Stomach (tissue), 9 donors: Measurements from ENCODE around the gene LRATD1. TPM values are rescaled to one million over a fixed set of nuclear protein-coding genes. Genes with fewer than 3 reads are reported as not detected.

ENCODE experiments used
- DNase-seq, 2 donors: peaks; one replicate each; pipeline versions ENCODE4 v3.0.0 to v3.0.0-alpha.2; 2013 to 2019
- H3K27ac ChIP-seq, 5 donors: fragments of 200-600 bp in 4 of 5; sonication (generic) in 4 of 5; one replicate each; pipeline ENCODE4 v1.5.1; 2013 to 2019; ENCODE audit warnings: mild to moderate bottlenecking in 1 of 5, moderate library complexity in 1 of 5
- H3K27me3 ChIP-seq, 3 donors: fragments of 200-600 bp; sonication (generic); one replicate each; pipeline ENCODE4 v1.5.1; 2017 to 2019; ENCODE audit warnings: mixed run types in 1 of 3
- H3K36me3 ChIP-seq, 4 donors: fragments of 200-600 bp; sonication (generic); 1 replicate in 3 of 4; 2 replicates in 1 of 4; pipeline ENCODE4 v1.5.1; 2016 to 2019
- H3K4me1 ChIP-seq, 4 donors: fragments of 200-600 bp; sonication (generic); one replicate each; pipeline ENCODE4 v1.5.1; 2016 to 2019
- H3K4me3 ChIP-seq, 4 donors: fragments of 200-600 bp; sonication (generic) in 3 of 4; one replicate each; pipeline ENCODE4 v1.5.1; 2016 to 2019; ENCODE audit warnings: mild to moderate bottlenecking in 1 of 4
- H3K9me3 ChIP-seq, 4 donors: fragments of 200-600 bp; sonication (generic); one replicate each; pipeline ENCODE4 v1.5.1; 2016 to 2019
- EP300 ChIP-seq: sonication (generic); formaldehyde crosslinking; IDR thresholded peaks from one replicate; pipeline ENCODE4 v1.6.1; 2017; ENCODE audit warnings: antibody characterized with exemption
- POLR2A ChIP-seq, 4 donors: fragments of 450-650 bp; IDR thresholded peaks; one replicate each; pipeline ENCODE4 v1.6.1; 2016; ENCODE audit warnings: antibody characterized with exemption in 4 of 4, control low read depth in 2 of 4, mild to moderate bottlenecking in 1 of 4, moderate library complexity in 1 of 4
- POLR2AphosphoS5 ChIP-seq, 3 donors: sonication (generic); formaldehyde crosslinking; IDR thresholded peaks; one replicate each; pipeline ENCODE4 v1.6.1; 2016; ENCODE audit warnings: antibody characterized with exemption in 3 of 3
- WGBS, 5 donors: extraction: QIAGEN DNeasy Blood & Tissue Kit in 3 of 5; methylation state at CpG; one replicate each; pipeline versions ENCODE4 v1.1.5 to v1.1.7; 2013 to 2018; 5-methylcytosine and 5-hydroxymethylcytosine counted together
- intact Hi-C: fragments of 100-400 bp; cut with DNase I; formaldehyde crosslinking; loops from one replicate; pipeline ENCODE4 v1.15.1; 2023; ENCODE audit warnings: low total_unique reads
- polyA plus RNA-seq, 3 donors: library from polyadenylated mRNA; stranded (reverse); fragments of 200-250 nt; gene quantifications; one replicate each; pipeline ENCODE4 v1.2.3, GENCODE V29; 2013
- total RNA-seq, 5 donors: library from RNA; depleted of rRNA; stranded (reverse); fragments of >200 nt; gene quantifications; one replicate each; pipeline versions ENCODE4 v1.1.0 to v1.2.3, GENCODE V29; 2014 to 2016
- TF ChIP-seq, protein P1 (sequence below), 7 experiments: fragments of 450-650 bp in 4 of 7; fragments of 200-600 bp in 3 of 7; sonication (generic) in 3 of 7; IDR thresholded peaks; one replicate each; pipeline ENCODE4 v1.5.1; 2016 to 2019; ENCODE audit warnings: antibody characterized with exemption in 7 of 7, control low read depth in 2 of 7, mild to moderate bottlenecking in 1 of 7
- donor health status: healthy with polysubstance abuse.
- donor health status: Bipolar disorder and iron deficiency.
- donor health status: healthy.

Gene LRATD1
- total and polyA plus RNA-seq, 8 donors = 3.2 to 229 (median 9.0) TPM; not detected in 1

DNA sequence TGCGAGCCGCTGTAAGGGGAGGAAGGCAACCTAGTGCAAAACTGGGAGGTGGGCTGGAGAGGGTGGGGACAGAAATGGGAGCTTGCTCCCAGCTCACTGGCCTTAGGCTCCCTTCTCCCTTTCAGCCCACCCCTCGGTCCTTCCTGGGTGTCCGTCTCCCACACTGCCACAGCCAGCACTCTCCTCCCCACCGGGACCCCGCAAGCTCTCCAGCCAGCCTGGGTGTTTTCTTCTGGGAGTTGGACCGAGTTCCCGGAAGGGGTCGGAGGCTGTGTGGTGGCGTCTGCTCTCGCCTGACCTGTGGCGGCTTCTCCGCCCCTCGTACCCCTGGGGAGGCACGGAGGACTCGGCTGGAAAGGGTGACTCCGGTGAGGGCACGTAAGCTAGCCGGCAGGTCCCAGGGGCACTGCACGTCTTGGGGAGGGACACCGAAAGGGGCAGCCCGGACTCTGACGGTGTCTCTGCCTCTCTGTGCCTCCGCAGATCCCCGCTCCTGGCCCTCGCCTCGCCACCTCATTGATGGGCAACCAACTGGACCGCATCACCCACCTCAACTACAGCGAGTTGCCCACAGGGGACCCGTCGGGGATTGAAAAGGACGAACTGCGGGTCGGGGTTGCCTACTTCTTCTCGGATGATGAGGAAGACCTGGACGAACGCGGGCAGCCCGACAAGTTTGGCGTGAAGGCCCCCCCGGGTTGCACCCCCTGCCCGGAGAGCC, 1.1 kb downstream of the LRATD1 start:
- H3K27me3 ChIP-seq = peaks cover 0 to 41% (median 16%) of the 10 kb centered on the region in 3 donors
- intact Hi-C loops = no loop called here
- 2 to 3% (median 2%) methylated on average over 25 to 42 of the region's 42 CpGs for WGBS, 5 donors
- DNase-seq = peak in 1 of 2 donors; percentile 51
- TF ChIP-seq EP300 = no peak
- TF ChIP-seq POLR2A (IDR thresholded peaks at IDR 0.05) = no peak
- no peak for TF ChIP-seq POLR2AphosphoS5 (IDR thresholded peaks at IDR 0.05)
- TF ChIP-seq, protein P1, sequence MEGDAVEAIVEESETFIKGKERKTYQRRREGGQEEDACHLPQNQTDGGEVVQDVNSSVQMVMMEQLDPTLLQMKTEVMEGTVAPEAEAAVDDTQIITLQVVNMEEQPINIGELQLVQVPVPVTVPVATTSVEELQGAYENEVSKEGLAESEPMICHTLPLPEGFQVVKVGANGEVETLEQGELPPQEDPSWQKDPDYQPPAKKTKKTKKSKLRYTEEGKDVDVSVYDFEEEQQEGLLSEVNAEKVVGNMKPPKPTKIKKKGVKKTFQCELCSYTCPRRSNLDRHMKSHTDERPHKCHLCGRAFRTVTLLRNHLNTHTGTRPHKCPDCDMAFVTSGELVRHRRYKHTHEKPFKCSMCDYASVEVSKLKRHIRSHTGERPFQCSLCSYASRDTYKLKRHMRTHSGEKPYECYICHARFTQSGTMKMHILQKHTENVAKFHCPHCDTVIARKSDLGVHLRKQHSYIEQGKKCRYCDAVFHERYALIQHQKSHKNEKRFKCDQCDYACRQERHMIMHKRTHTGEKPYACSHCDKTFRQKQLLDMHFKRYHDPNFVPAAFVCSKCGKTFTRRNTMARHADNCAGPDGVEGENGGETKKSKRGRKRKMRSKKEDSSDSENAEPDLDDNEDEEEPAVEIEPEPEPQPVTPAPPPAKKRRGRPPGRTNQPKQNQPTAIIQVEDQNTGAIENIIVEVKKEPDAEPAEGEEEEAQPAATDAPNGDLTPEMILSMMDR (IDR thresholded peaks at IDR 0.05) = no peak
- peaks cover 16 to 45% (median 34%) of the 10 kb centered on the region in 4 donors for H3K4me1 ChIP-seq
- H3K4me3 ChIP-seq = peak overlapping the region; percentile 50 to 70 (median 56)
- no peaks in the 10 kb centered on the region for H3K9me3 ChIP-seq
- H3K36me3 ChIP-seq = no peaks in the 10 kb centered on the region
- H3K27ac ChIP-seq = peak overlapping the region; percentile 3 to 90 (median 85)

DNA sequence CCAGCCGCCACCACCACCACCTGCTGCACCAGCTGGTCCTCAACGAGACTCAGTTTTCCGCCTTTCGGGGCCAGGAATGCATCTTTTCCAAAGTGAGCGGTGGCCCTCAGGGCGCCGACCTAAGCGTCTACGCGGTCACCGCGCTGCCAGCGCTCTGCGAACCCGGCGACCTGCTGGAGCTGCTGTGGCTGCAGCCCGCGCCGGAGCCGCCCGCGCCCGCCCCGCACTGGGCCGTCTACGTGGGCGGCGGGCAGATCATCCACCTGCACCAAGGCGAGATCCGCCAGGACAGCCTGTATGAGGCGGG, 1.6 kb downstream of the LRATD1 start:
- Histone ChIP-seq H3K36me3 (no peaks in the 10 kb centered on the region), H3K9me3 (no peaks in the 10 kb centered on the region), H3K4me3 (peak overlapping the region; percentile 50 to 70 (median 56)), H3K27ac (peak overlapping the region; percentile 82 to 90 (median 85)), H3K4me1 (peaks cover 16 to 45% (median 34%) of the 10 kb centered on the region in 4 donors), H3K27me3 (peaks cover 0 to 41% (median 16%) of the 10 kb centered on the region in 3 donors)
- WGBS, 5 donors = 2 to 22% (median 3%) methylated on average over 6 to 31 of the region's 31 CpGs
- intact Hi-C loops = no loop called here
- DNase-seq = no peak
- TF ChIP-seq EP300 (no peak), POLR2AphosphoS5 (IDR thresholded peaks at IDR 0.05) (no peak), POLR2A (IDR thresholded peaks at IDR 0.05) (no peak)
- TF ChIP-seq, protein P1 (IDR thresholded peaks at IDR 0.05) = no peak

GRCh38 chr2:14634489-14635390, 2.2 kb downstream of the LRATD1 start:
- peaks cover 16 to 45% (median 34%) of the 10 kb centered on the region in 4 donors for H3K4me1 ChIP-seq

More at GRCh38 chr2:14634489-14635390, 2.2 kb downstream of the LRATD1 start:
- Histone ChIP-seq H3K27ac (peak overlapping the region; percentile 82 to 90 (median 85)), H3K36me3 (no peaks in the 10 kb centered on the region), H3K9me3 (no peaks in the 10 kb centered on the region), H3K4me3 (peak overlapping the region; percentile 50 to 70 (median 56)), H3K27me3 (peaks cover 0 to 41% (median 16%) of the 10 kb centered on the region in 3 donors)
- TF ChIP-seq POLR2A (IDR thresholded peaks at IDR 0.05) (no peak), POLR2AphosphoS5 (IDR thresholded peaks at IDR 0.05) (peak; percentile 6 to 75 (median 56)), EP300 (no peak)
- TF ChIP-seq, protein P1 (IDR thresholded peaks at IDR 0.05) = peak in 5 of 7 experiments; percentile 69 to 81 (median 72)
- intact Hi-C loops = no loop called here
- DNase-seq = peak; percentile 93 to 95
- 1 to 3% (median 3%) methylated on average over 22 to 81 of the region's 81 CpGs; no CpG with 5 or more reads in 1 of the 5 donors for WGBS, 5 donors
